ENCODE data around the gene FMR1.

The FMR1 gene

DNA sequence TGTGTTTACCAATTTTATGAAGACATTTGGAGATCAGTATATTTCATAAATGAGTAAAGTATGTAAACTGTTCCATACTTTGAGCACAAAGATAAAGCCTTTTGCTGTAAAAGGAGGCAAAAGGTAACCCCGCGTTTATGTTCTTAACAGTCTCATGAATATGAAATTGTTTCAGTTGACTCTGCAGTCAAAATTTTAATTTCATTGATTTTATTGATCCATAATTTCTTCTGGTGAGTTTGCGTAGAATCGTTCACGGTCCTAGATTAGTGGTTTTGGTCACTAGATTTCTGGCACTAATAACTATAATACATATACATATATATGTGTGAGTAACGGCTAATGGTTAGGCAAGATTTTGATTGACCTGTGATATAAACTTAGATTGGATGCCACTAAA is 1.9 kb downstream of the FMR1 start:
- no peak for DNase-seq (ENCODE audit: low read depth, low spot score)
- no peak overlapping the region for H3K27ac ChIP-seq

DNA sequence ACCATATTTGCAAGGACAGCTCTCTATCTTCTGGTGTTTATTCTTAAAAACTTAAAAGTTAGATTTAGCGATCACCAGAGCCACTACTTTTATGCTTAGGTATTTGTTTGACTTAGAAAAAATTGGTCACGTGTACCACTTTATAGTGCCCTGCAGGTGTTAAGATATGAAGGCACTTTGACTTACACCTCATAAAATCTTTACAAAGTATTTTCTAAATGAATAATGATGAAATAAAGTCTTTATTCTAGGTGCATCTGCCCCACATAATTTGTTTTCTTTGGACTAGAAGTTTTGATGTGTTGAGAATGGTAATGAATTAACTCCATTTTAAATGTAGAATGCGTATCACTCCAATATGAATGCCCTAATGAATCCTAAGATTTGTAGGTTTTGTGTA is 2.9 kb downstream of the FMR1 start:
- no peak for DNase-seq (ENCODE audit: low read depth, low spot score)
- H3K27ac ChIP-seq = no peak overlapping the region

DNA sequence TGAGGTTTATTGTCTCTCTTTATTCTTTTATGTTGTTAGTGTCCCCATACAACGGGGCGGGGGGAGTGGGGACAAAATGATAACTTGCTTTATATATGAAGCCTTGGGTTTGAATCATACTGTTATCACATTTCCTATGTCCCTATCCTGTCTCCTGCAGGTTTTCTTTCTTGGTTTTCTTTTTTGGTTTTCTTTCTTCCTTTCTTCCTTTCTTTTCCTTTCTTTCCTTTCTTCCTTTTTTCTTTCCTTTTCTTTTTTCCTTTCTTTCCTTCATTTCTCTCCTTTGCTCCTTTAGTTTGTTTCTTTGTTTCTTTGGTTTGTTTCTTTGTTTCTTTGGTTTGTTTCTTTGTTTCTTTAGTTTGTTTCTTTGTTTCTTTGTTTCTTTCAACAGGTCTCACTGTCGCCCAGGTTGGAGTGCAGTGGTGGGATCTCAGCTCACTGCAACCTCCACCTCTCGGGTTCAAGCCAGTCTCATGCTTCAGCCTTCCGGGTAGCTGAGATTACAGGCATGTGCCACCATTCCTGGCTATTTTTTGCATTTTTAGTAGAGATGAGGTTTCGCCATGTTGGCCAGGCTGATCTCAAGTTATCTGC is 4.8 kb downstream of the FMR1 start:
- DNase-seq (ENCODE audit: low read depth, low spot score) = no peak
- H3K27ac ChIP-seq = no peak overlapping the region

DNA sequence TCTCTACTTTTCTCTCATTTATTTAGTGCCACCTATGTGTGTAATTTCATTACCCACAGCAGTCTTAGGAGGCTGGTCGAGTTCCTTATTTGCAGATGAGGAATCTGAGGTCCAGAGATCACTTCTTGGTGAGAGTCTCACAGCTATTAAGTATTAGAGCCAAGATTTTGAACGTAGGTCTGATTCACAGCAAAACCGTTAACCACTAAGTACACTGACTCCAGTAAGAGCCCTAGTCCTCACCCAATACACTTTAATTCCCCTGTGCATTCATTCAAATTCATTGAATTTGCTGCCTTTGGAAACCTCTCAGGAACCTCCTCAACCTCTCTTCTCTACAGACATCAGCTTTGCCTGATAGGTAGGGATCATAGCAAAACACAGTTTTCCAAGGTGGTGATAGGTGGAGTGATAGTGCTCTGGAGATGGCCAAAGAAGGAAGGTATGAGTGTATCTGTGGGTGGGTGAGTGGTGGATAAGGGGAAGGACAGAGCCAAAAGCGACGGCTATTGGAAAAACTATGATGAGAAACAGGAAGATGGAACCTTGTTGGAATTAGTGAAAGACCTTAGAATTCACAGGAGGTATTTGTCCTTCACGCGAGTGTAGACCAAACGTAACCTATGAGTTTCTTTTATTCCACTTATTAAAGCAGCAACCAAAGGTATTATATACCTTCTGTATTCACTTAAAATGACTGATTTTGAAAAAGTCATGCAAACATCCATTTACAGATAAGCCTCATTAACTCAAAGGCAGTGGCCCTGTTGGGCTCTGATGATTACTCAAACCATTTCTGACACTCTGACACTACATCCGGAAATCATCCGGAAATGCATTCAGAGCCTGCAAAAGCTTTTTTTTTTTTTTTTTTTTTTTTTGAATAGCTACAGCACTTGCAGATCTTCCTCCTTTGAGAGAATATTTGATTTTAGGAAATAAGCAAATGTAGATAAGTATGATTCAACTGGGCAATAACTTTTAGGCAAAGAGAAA is 6.3 kb downstream of the FMR1 start:
- no peak for DNase-seq (ENCODE audit: low read depth, low spot score)
- no peak overlapping the region for H3K27ac ChIP-seq

DNA sequence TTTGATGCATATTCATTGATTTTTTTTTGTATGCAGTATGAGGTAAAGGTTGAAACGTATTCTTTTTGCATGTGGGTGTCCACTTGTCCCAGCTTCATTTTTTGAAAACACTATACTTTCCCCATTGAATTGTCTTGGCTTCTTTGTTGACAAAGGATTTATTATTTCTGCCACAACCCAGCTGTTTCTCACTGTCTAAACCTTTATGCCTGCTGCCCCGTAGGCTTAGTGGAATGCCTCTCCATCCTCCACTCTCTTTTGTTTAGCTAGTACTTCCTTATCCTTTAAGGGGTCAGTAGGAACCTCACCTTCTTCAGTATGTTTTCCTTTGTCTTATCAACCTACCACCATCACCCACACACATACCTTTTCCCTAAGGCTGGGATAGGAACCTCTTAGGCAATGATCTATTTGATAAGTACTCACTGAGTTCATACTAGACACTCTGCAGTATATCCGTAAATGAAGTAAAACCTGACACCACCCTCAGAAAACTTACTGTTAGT is 8.5 kb downstream of the FMR1 start:
- H3K27ac ChIP-seq = no peak overlapping the region
- DNase-seq (ENCODE audit: low read depth, low spot score) = no peak

DNA sequence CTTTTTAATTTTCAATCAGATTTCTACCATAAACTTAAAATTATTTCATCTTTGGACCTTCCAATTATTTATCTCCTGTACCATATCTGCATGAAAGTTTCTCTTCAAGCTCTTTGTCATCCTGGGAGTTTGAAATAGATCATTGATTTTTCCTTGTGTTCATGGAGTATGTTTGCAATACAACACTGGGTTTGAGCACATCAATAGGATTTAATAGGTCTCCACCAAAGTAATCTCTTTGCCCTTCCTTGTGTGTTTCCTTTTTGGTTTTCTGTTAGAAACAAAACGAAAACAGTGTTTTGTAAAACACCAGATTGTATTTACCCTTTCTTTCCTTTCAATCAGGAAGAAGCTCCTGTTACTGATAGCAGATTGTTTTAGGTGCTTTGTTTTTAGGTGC is 11.9 kb downstream of the FMR1 start:
- no peak overlapping the region for H3K27ac ChIP-seq

DNA sequence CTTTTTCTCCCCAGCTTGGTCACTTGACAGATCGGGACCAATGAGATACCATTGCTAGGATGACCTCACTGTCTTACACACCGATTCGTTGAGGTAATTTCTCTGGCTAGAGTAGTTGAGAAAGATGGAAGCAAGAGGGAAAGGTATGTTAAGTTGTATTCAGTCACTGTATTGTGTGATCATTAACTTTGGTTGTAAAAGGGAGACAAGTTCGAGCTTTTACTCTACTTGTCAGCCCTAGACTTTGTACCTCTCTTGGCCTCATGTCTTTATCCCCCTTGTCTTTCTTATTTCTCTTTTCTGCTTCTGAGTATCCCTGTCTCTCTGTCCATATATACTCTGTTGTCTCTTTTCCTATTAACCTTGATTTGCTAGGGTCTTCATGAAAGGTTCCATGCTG is 15.5 kb downstream of the FMR1 start:
- H3K27ac ChIP-seq = no peak overlapping the region
- DNase-seq (ENCODE audit: low read depth, low spot score) = no peak

More for the DNA sequence above, 11.9 kb downstream of the FMR1 start:
- DNase-seq (ENCODE audit: low read depth, low spot score) = no peak

DNA sequence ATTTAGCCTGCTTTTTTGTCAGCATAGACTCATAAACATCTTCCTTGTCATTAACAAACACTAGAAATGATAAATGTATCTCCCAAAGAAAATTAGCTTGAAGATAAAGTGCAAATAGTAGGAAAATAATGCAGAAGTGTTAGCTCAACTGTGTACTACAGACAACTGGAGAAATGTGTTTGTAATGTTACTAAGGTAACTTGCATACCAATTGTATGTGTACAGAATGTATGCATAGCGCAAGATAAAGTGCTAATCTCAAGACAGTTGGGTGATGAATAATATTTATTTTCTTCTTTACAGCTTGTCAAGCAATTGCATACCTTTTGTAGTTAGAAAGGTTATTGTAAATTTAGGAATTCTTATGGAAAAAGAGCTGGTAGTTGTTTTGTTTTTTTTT is 22.1 kb downstream of the FMR1 start:
- H3K27ac ChIP-seq = no peak overlapping the region
- DNase-seq (ENCODE audit: low read depth, low spot score) = no peak

DNA sequence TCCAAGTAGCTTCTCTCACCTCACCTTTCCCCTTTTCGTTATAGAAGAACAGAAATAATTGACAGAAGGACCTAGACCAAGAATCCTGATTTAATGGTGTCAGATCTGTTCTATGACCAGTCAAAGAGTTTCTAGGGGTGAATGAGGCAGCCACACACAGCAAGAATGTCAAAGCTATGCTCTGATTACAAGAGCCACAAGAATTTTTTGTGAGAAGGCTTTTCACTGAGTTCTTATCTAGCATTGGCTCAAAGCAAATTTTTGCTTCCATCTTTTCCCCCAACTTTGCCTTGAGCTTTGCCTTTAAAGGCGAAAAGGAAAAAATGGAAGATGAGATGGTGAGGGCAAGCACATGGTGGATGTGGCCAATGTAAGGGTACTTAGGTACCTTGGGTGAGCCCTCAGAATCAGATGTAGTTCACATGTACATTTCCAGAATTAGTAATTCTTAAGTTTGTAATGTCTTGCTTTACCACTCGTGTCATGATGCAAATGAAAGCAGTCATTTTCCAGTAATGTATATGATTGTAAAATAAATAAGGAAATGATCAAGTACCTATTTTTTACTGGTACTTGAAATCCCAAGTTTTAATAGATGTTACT is 23.5 kb downstream of the FMR1 start:
- no peak for DNase-seq (ENCODE audit: low read depth, low spot score)
- H3K27ac ChIP-seq = no peak overlapping the region

DNA sequence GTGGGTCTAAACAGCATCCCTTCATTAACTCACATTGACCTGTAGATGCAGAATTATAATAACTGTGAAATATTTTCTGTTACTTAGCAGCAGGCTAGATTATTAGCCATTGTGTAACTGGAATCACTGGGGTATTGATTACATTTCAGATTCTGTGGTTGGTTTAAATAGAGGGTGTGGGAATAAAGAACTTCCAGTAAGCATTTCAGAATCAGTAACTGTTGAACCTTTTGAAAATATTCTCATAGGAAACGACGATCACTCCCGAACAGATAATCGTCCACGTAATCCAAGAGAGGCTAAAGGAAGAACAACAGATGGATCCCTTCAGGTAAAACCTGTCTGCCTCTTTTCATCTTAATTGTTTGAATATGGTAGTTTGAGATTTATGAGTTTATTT is 33.6 kb downstream of the FMR1 start:
- no peak overlapping the region for H3K27ac ChIP-seq
- no peak for DNase-seq (ENCODE audit: low read depth, low spot score)

DNA sequence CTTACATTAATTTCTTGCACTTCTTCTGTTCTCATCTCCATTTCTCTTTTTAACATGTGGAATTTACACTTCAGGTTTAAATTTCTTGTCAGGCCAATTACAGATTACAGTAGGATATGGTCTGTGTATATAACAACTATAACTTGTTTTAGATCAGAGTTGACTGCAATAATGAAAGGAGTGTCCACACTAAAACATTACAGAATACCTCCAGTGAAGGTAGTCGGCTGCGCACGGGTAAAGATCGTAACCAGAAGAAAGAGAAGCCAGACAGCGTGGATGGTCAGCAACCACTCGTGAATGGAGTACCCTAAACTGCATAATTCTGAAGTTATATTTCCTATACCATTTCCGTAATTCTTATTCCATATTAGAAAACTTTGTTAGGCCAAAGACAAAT is 36.8 kb downstream of the FMR1 start:
- no peak overlapping the region for H3K27ac ChIP-seq
- no peak for DNase-seq (ENCODE audit: low read depth, low spot score)

DNA sequence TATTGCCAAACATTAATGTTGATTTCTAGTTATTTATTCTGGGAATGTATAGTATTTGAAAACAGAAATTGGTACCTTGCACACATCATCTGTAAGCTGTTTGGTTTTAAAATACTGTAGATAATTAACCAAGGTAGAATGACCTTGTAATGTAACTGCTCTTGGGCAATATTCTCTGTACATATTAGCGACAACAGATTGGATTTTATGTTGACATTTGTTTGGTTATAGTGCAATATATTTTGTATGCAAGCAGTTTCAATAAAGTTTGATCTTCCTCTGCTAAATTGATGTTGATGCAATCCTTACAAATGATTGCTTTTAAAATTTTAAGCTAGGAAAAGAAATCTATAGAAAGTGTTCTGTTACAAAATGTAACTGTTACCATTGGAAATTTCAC is 38.6 kb downstream of the FMR1 start:
- H3K27ac ChIP-seq = no peak overlapping the region
- no peak for DNase-seq (ENCODE audit: low read depth, low spot score)

DNA sequence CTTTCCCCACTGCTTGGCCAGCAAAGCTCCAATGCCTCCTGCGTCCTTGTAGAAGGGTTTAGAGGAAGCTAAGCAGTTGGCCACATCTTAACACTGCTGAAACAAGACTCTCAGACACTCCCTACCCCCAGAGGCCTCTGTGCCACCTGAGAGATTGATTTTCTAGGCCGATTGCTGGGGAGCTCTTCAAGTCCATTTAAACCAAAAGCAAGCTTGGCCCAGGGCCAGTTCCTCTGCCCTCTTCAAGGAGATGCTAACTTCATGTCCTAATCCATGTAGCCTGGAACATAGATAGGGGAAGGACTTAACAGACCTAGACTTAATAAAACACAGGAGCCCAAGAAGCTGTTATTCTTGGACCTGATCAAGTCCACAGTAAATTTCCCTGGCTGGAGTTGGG is 42.3 kb downstream of the FMR1 start:
- no peak overlapping the region for H3K27ac ChIP-seq
- DNase-seq (ENCODE audit: low read depth, low spot score) = no peak

DNA sequence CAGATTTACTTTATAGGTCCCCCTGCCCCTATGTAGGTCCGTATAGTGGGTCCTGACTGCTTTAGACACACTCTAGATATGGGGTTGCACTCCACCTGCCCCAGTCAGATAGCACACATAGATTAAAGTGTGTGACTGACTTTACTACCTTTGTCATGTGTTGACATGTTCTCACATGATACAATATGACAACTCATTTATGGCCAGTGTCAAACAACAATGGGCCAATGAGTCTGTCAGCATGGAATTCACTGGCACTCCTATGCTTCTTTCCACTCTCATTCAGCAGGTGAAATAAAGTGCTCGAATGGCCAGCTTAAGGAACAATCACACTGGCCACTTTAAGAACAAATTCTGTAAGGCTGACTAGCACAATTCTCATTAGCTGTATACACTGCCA is 45.6 kb downstream of the FMR1 start:
- H3K27ac ChIP-seq = no peak overlapping the region
- DNase-seq (ENCODE audit: low read depth, low spot score) = no peak

DNA sequence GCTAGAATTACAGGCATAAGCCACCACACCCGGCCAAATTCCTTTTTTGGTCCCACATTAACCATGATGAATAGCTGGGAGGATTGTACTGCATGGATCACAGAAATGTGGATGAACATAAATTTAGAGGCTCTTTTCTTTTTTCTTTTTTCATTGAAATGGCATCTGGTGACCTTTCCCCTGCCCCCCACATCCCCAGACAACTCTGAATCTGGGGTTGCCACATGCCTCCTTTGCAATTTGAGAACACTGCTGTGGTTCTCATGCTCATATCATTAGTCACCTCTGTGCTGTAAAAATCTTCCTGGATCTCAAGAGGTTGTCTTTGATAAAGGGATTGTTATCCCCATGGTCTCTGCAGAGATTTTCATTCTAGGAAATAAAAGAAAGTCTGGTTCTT is 46.6 kb downstream of the FMR1 start:
- H3K27ac ChIP-seq = no peak overlapping the region
- no peak for DNase-seq (ENCODE audit: low read depth, low spot score)

DNA sequence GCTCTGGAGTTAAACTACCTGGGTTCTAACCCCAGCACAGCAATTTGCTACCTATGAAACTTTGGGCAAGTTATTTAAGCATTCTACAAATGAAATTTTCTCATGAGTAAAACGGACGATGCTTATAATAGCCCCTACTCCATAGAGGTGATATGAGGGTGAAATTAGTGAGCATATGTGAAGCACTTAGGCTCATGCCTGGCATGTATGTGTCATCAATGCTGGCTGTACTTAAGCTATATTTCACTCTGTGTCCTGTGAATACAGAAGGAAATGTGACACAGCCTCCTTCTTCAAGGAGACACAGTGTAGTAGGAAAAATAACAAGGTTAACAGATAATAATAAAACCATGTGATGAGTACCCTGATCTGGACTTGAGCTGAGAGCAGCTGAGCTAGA is 49.0 kb downstream of the FMR1 start:
- H3K27ac ChIP-seq = no peak overlapping the region
- DNase-seq (ENCODE audit: low read depth, low spot score) = no peak

DNA sequence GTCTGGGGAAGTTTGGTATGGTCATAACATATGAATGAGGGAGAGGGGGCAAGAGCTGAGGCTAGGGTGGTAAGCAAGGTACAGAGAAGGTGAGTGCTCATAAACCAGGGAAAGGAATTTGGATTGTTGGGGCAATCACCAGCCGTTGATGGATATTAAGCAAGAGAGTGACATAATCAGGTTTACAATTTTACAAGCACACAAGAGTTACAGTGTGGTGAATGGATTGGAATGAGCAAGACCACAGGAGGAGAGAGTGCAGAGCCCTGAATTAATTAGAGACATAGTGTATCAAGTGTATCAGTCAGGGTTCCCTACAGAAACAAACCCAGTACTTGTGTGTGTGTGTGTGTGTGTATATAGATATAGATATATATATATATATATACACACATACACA is 50.8 kb downstream of the FMR1 start:
- DNase-seq (ENCODE audit: low read depth, low spot score) = no peak
- H3K27ac ChIP-seq = no peak overlapping the region

DNA sequence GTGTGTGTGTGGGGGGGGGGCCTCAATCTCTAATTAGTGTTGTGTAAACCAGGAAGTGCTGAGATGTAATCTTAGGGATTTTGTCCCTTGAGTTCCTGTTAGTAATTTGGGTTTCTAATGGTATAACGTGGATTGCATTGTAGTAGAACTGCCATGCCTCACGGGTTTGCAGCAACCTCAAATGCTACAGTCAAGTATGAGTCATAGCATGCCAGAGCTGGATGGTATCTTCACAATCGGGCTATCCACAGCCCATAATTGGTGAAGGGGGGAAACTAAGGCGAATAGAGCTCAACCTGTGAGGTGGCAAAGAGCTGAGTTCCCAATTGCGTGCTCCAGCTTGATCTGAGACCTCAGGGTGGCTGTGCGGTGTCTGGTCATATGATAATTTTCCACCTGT is 67.2 kb downstream of the FMR1 start:
- DNase-seq (ENCODE audit: low read depth, low spot score) = no peak
- no peak overlapping the region for H3K27ac ChIP-seq

DNA sequence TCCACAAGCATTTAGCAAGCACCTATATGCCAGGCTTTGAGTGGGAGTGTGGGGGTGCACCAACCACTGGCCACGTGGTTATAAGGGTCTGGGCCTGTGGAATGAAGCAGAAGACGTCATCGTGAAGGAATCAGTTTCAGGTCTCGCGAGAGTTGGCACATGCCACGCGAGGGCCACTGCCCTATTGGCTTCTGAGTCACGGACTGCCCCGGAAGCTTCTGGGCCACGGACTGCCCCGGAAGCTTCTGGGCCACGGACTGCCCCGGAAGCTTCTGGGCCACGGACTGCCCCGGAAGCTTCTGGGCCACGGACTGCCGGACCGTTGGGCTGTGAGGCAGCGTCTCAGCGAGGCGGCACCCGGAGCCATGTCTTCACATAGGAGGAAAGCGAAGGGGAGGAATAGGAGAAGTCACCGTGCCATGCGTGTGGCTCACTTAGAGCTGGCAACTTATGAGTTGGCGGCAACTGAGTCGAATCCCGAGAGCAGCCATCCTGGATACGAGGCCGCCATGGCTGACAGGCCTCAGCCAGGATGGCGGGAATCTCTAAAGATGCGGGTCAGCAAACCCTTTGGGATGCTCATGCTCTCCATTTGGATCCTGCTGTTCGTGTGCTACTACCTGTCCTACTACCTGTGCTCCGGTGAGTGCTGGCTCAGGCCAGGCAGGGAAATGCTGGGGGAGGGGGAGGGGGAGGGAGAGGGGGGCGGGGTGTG is 69.5 kb downstream of the FMR1 start, which contains the start of gene FMR1NB:
Gene FMR1NB, plus strand, starts transcription at position 300 of the 715 bp plus-strand sequence. Its CDS starts 66 bp downstream, at position 366.
- no peak for DNase-seq (ENCODE audit: low read depth, low spot score)
- no peak within 1 kb of the TSS for H3K27ac ChIP-seq
